Measurements from ENCODE around the gene OXSM.

GRCh38 chr3:25812644-25813043 is 22.8 kb downstream of the OXSM start:
- TF ChIP-seq, protein P1, sequence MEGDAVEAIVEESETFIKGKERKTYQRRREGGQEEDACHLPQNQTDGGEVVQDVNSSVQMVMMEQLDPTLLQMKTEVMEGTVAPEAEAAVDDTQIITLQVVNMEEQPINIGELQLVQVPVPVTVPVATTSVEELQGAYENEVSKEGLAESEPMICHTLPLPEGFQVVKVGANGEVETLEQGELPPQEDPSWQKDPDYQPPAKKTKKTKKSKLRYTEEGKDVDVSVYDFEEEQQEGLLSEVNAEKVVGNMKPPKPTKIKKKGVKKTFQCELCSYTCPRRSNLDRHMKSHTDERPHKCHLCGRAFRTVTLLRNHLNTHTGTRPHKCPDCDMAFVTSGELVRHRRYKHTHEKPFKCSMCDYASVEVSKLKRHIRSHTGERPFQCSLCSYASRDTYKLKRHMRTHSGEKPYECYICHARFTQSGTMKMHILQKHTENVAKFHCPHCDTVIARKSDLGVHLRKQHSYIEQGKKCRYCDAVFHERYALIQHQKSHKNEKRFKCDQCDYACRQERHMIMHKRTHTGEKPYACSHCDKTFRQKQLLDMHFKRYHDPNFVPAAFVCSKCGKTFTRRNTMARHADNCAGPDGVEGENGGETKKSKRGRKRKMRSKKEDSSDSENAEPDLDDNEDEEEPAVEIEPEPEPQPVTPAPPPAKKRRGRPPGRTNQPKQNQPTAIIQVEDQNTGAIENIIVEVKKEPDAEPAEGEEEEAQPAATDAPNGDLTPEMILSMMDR (IDR thresholded peaks at IDR 0.05): no peak
- no peak for TF ChIP-seq POLR2A (IDR thresholded peaks at IDR 0.05)
